HG02763 (cell line): ENCODE results near the gene ZNF878.

Source experiments
- ATAC-seq: cut with Tn5 transposase; IDR thresholded peaks from one replicate; pipeline ENCODE4 v1.9.1; 2021; ENCODE audit warnings: mild to moderate bottlenecking, moderate library complexity; ENCODE audit not compliant: unreplicated experiment

The ZNF878 gene

DNA sequence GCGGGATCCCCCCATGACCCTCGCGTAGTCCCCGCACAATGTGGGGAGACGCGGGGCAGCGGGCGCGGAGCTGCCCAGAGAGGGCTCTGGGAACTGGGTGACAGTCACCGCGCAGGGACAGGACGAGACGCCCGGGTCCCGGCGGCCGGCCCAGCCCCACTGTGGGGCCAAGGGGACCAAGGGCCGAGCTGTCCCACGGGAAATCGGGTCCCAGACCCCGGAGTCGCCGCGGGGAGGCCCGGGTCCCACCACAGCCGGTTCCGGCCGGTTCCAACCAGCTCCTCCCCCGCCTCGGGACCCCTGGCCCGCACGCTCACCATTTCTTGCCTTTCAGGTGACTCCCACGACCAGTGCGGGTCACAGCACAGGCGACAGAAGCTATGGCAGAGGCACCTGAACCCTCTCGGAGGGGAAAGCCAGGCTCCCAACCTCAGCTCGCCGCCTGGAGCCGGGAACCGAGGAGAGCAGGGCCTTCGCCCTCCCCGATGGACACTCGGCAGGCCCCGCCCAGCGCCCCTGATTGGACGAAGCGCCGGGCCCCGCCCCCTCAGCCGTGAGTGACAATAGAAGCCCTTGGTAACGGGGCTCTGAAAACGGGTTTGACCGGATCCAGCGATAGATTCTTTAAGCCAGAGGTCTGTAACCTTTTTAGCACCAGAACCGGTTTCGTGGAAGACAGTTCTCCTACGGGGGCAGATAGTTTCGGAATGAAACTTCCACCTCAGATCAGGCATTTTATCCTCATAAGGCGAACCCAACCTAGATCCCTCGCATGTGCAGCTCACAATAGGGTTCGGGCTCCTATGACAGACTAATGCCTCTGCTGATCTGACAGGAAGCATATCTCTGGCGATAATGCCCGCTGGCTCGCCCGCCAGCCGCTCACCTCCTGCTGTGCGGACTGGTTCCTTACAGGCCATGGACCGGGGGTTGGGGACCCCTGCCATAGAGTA lies 17.3 kb downstream of the ZNF878 start, which contains the start of gene ZNF433:
ZNF433 (minus strand) TSS at position 460 of the 953 bp plus-strand sequence; CDS start at position 320, 140 bp downstream.
- peak; percentile 94 for ATAC-seq

- ATAC-seq: no peak
These were observed 18.1 kb downstream of the ZNF878 start for GRCh38 chr19:12034620-12035019.

DNA sequence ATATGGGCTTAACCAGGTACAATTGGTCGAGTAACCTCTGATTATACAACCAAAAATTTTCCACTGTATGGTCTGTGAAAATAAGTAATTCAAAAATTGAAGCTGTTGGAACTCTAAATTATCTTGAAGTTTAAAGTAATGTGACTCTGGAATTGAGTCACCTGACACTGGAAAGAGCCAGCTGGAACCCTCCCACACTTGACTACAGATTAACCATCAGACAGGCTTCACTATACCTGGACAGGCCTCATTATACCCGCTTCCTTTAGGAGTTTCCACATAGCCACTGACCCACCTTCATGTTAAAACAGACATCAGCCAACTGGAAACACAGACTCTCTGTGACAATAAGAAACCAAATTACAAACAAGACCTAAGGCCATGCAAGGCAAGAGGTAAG lies 18.6 kb downstream of the ZNF878 start:
- ATAC-seq: no peak

GRCh38 chr19:12015753-12016116 lies 37.0 kb downstream of the ZNF878 start:
- ATAC-seq: no peak

DNA sequence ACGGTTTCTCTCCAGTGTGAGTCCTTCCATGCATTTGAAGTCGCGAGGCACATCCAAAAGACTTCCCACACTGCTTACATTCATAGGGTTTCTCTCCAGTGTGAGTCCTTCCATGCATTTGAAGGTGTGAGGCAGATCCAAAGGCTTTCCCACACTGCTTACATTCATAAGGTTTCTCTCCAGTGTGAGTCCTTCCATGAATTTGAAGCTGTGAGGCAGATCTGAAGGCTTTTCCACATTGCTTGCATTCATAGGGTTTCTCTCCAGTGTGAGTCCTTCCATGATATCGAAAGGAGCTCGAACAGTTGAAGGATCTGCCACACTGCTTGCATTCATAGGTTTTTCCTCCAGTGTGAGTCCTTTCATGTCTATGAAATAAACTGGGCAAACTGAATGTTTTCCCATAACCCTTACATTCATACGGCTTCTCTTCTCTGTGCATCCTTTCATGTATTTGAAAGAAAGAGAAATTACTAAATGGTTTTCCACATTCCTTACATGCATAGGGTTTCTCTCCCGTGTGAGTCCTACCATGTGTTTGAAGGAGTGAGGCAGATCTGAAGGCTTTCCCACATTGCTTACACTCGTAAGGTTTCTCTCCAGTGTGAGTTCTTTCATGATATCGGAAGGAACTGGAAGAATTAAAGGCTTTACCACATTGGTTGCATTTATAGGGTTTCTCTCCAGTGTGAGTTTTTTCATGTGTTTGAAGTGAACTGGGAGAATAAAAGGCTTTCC lies 37.6 kb downstream of the ZNF878 start:
- no peak for ATAC-seq

DNA sequence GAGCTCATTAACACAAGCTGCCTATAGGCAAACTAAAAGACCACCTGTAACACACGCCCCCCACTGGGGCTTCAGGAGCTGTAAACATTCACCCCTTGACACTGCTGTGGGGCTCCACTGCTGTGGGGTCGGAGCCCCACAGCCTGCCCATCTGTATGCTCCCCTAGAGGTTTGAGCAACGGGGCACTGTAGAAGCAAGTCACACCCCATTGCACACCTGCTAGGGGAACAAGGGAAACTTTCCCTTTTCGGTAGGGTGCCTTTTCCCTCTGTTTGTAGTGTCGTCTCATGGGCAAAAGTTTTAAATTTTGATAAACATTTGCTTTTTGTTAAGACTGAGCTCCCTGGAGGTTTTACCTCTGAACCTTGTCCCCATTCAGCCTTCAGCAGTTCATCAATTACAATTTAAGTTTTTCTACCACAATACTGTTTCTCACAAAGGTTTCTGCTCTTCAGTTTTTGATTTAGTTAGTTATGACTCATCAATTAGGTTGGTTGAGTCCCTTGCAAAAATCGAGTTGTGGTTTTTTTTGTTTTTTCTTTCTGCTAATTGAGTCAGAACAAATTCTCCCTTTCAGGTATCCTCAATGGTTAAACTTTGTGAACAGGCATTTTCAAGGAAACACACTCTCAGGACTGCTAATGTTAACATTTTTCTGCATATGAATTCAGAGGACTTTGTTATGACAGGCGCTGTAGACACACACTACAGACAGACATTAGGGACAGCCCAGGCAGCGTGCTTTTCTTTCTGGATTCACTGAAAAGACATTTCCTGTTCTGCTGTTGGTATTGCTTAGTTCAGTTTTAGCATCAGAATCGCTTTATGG lies 52.4 kb downstream of the ZNF878 start:
- ATAC-seq: no peak

DNA sequence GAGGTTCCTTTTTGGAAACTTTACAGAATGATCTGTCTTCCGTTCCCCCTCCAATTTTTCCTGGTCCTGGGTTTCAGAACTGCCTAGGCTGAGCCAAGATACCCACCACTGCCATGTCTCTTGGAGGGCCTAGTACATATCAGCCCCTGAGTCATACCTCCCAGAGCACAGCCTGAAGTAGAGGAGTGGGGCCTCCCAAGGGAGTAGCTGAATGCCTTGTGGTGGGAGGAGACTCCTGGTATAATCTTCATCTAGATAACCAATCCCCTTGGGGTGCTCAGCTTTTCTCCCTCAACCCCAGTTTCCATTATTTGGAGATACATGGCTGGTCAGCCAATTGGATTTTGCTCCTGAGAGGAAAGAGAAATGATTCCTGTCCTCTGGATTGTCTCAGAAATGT lies 57.6 kb downstream of the ZNF878 start:
- ATAC-seq: no peak
